Measurements from ENCODE around the gene SCYL1.

Gene SCYL1

DNA sequence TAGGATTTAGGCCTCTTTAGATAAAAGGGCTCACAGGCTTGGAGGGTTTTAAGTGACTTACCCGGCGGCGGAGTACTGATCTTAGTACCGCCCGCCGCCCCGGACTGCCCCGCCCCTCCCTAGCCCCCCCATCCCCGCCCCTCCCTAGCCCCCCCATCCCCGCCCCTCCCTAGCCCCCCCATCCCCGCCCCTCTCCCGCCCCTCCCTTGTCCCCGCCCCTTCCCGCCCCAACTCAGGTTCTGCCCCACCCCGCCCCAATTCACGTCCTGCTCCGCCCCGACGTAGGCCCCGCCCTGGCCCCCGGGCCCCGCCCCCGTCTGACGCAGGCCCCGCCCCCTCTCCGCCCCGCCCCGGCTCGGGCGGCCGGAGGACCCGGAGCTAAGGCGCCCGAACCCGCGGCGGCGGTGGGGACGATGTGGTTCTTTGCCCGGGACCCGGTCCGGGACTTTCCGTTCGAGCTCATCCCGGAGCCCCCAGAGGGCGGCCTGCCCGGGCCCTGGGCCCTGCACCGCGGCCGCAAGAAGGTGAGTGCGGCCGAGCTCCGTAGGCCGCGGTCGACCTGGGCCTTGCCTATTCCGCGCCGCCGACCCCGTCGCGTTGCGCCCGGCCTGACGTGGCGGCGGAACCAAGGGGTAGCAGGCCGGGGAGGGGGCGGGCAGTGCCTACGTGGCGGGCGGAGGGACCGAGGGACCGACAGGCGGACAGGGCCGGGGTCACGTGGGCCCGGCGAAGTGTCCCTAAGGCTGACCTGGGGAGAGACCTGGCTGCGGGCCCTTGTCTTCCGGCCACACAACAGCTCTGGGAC, at the start of gene SCYL1:
TSS of gene SCYL1 (plus strand) at position 343 of the 805 bp plus-strand sequence. CDS start at position 414, 71 bp downstream.
- DNase-seq = peak; percentile 53
- H3K36me3 ChIP-seq (replicated peaks) = peaks cover 30% of the 10 kb centered on the region
- H3K27ac ChIP-seq = peak within 1 kb of the TSS; percentile 92
- peak within 1 kb of the TSS; percentile 86 for H3K4me3 ChIP-seq (ENCODE audit: low read depth, low read length)
- in situ Hi-C loops (cut with HindIII; ENCODE audit: low pct_ligation_motif_present, low sequenced_read_pairs) = no loop called here
- H3K27me3 ChIP-seq (replicated peaks) = no peaks in the 10 kb centered on the region
- TF ChIP-seq, protein P1, sequence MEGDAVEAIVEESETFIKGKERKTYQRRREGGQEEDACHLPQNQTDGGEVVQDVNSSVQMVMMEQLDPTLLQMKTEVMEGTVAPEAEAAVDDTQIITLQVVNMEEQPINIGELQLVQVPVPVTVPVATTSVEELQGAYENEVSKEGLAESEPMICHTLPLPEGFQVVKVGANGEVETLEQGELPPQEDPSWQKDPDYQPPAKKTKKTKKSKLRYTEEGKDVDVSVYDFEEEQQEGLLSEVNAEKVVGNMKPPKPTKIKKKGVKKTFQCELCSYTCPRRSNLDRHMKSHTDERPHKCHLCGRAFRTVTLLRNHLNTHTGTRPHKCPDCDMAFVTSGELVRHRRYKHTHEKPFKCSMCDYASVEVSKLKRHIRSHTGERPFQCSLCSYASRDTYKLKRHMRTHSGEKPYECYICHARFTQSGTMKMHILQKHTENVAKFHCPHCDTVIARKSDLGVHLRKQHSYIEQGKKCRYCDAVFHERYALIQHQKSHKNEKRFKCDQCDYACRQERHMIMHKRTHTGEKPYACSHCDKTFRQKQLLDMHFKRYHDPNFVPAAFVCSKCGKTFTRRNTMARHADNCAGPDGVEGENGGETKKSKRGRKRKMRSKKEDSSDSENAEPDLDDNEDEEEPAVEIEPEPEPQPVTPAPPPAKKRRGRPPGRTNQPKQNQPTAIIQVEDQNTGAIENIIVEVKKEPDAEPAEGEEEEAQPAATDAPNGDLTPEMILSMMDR (IDR thresholded peaks at IDR 0.05; ENCODE audit: low read depth, low read length, missing control alignments) = no peak

DNA sequence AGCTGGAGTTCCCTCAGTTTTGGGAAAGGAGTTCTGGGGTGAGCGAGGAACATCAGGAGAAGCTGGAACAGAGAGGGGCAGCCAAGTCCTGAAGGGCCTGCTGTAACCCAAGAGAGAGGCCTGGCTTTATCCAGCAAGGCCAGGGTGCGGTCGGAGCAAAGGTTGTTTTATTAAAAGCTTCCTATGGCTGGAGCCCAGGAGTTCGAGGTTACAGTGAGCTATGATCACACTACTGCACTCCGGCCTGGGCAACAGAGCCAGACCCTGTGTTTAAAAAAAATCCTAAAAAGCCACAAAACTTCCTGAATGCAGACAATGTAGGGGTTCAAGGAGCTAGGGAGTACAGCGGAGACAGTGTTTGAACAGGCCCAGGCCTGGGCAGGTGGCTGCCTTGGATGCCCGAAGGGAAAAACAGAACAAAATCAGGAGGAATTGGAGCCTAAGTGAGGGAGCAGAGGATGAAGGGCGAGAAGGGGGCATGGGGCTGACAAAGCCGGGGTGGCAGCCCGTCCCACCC, 48.2 kb upstream of the SCYL1 start:
- Histone ChIP-seq H3K27me3 (replicated peaks) (no peaks in the 10 kb centered on the region), H3K36me3 (replicated peaks) (no peaks in the 10 kb centered on the region), H3K4me3 (ENCODE audit: low read depth, low read length) (peak overlapping the region; percentile 67), H3K27ac (peak overlapping the region; percentile 100)
- no peak for DNase-seq
- TF ChIP-seq, protein P1 (IDR thresholded peaks at IDR 0.05; ENCODE audit: low read depth, low read length, missing control alignments) = no peak
- in situ Hi-C loops (cut with HindIII; ENCODE audit: low pct_ligation_motif_present, low sequenced_read_pairs) = no loop called here

GRCh38 chr11:65477149-65477965, 47.5 kb upstream of the SCYL1 start:
- in situ Hi-C loops (cut with HindIII; ENCODE audit: low pct_ligation_motif_present, low sequenced_read_pairs) = no loop called here
- peak; percentile 92 for DNase-seq

GRCh38 chr11:65478388-65479183, 46.3 kb upstream of the SCYL1 start:
- peak overlapping the region; percentile 12 for H3K4me3 ChIP-seq (ENCODE audit: low read depth, low read length)
- peak; percentile 77 for DNase-seq
- no peaks in the 10 kb centered on the region for H3K27me3 ChIP-seq (replicated peaks)
- no peaks in the 10 kb centered on the region for H3K36me3 ChIP-seq (replicated peaks)
- TF ChIP-seq, protein P1 (IDR thresholded peaks at IDR 0.05; ENCODE audit: low read depth, low read length, missing control alignments) = peak; percentile 6
- in situ Hi-C loops (cut with HindIII; ENCODE audit: low pct_ligation_motif_present, low sequenced_read_pairs) = no loop called here
- peak overlapping the region; percentile 100 for H3K27ac ChIP-seq

More at GRCh38 chr11:65477149-65477965, 47.5 kb upstream of the SCYL1 start:
- H3K4me3 ChIP-seq (ENCODE audit: low read depth, low read length) = peak overlapping the region; percentile 67
- TF ChIP-seq, protein P1 (IDR thresholded peaks at IDR 0.05; ENCODE audit: low read depth, low read length, missing control alignments) = no peak
- H3K36me3 ChIP-seq (replicated peaks) = no peaks in the 10 kb centered on the region
- H3K27me3 ChIP-seq (replicated peaks) = no peaks in the 10 kb centered on the region
- peak overlapping the region; percentile 100 for H3K27ac ChIP-seq

Data from brain microvascular endothelial cell (primary cell).